ENCODE measurements around the gene PPP1R15A.
A peak's percentile ranks its signal among the peaks of the same experiment; 100 is the strongest.
"Not testable (repeated sequence)": the region's sequence is repeated elsewhere in the genome, so short reads cannot be mapped to it uniquely, and the experiment has no call there.

PPP1R15A gene

GRCh38 chr19:48879696-48880095 is 7.5 kb downstream of the PPP1R15A start:
- not testable (repeated sequence) for DNase-seq

- DNase-seq: no peak
Measured at GRCh38 chr19:48881741-48882657, 9.8 kb downstream of the PPP1R15A start.

- DNase-seq: no peak
Measured at GRCh38 chr19:48883726-48884125, 11.5 kb downstream of the PPP1R15A start.

- DNase-seq: no peak
Measured at GRCh38 chr19:48887861-48888612, 15.8 kb downstream of the PPP1R15A start.

- not testable (repeated sequence) for DNase-seq
Measured at GRCh38 chr19:48889496-48889895, 17.3 kb downstream of the PPP1R15A start.

GRCh38 chr19:48890551-48890950 is 18.3 kb downstream of the PPP1R15A start:
- no peak for DNase-seq

- DNase-seq: no peak
Measured at GRCh38 chr19:48895226-48895625, 23.0 kb downstream of the PPP1R15A start.

- DNase-seq: peak; percentile 60
Measured at GRCh38 chr19:48896191-48896720, 24.0 kb downstream of the PPP1R15A start.

- no peak for DNase-seq
Measured at GRCh38 chr19:48897181-48897580, 25.0 kb downstream of the PPP1R15A start.

GRCh38 chr19:48899386-48899749 is 27.1 kb downstream of the PPP1R15A start:
- not testable (repeated sequence) for DNase-seq

- DNase-seq: peak; percentile 92
Measured at GRCh38 chr19:48899781-48900476, 27.7 kb downstream of the PPP1R15A start, which contains the start of gene NUCB1. Gene NUCB1 (plus strand): TSS chr19:48900312. CDS start chr19:48900797, 485 bp downstream.

- peak; percentile 30 for DNase-seq
Measured at GRCh38 chr19:48900477-48901406, 28.5 kb downstream of the PPP1R15A start.

GRCh38 chr19:48902291-48902690 is 30.1 kb downstream of the PPP1R15A start:
- DNase-seq: not testable (repeated sequence)

- DNase-seq: not testable (repeated sequence)
Measured at GRCh38 chr19:48903788-48904187, 31.6 kb downstream of the PPP1R15A start.

GRCh38 chr19:48905664-48906063 is 33.4 kb downstream of the PPP1R15A start:
- no peak for DNase-seq

- DNase-seq: no peak
Measured at GRCh38 chr19:48906324-48906723, 34.1 kb downstream of the PPP1R15A start.

GRCh38 chr19:48907671-48908070 is 35.5 kb downstream of the PPP1R15A start:
- no peak for DNase-seq

- DNase-seq: not testable (repeated sequence)
Measured at GRCh38 chr19:48909424-48910077, 37.3 kb downstream of the PPP1R15A start.

GRCh38 chr19:48910803-48911202 is 38.6 kb downstream of the PPP1R15A start:
- no peak for DNase-seq

- DNase-seq: no peak
Measured at GRCh38 chr19:48913114-48913889, 41.1 kb downstream of the PPP1R15A start.

Data from right kidney (tissue), 1 donor.